HFF-Myc (cell line): ENCODE measurements around the gene VRK1.

ENCODE experiments used
- DNase-seq: peaks from one replicate; pipeline ENCODE4 v3.0.0-alpha.2; 2011; ENCODE audit warnings: low read depth; ENCODE audit errors: extremely low read depth
- H3K4me3 ChIP-seq: replicated peaks from 2 replicates; pipeline ENCODE4 v1.5.1; 2011; ENCODE audit warnings: low read depth, mild to moderate bottlenecking, control low read depth, low read length
- TF ChIP-seq, protein P1 (sequence below): IDR thresholded peaks from 2 replicates; pipeline ENCODE4 v1.5.1; 2012; ENCODE audit warnings: mild to moderate bottlenecking, low read depth, low read length, control low read depth; ENCODE audit errors: missing control alignments

The VRK1 gene

DNA sequence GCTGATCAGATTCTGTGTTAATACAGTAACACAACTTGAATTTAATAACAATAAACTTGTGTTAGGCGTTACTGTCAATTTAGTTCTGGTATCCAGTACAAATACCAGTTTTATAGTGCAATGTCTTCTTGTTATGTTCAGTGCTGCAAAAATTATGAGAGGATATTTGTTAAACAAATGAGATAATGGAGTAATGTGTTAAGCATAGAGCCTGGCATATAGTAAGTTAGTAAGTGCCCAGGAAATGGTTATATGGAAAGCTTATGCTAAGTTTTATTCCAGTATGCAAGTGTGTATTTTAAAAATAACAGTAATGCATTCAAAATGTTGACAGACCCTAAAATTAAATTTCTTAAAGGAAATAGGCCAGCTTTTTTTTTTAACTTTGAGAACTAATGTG lies 1.8 kb downstream of the VRK1 start:
- TF ChIP-seq, protein P1, sequence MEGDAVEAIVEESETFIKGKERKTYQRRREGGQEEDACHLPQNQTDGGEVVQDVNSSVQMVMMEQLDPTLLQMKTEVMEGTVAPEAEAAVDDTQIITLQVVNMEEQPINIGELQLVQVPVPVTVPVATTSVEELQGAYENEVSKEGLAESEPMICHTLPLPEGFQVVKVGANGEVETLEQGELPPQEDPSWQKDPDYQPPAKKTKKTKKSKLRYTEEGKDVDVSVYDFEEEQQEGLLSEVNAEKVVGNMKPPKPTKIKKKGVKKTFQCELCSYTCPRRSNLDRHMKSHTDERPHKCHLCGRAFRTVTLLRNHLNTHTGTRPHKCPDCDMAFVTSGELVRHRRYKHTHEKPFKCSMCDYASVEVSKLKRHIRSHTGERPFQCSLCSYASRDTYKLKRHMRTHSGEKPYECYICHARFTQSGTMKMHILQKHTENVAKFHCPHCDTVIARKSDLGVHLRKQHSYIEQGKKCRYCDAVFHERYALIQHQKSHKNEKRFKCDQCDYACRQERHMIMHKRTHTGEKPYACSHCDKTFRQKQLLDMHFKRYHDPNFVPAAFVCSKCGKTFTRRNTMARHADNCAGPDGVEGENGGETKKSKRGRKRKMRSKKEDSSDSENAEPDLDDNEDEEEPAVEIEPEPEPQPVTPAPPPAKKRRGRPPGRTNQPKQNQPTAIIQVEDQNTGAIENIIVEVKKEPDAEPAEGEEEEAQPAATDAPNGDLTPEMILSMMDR, result no peak
- DNase-seq, result no peak
- peak overlapping the region; percentile 86; the same call in 1 of the 2 replicates for H3K4me3 ChIP-seq

DNA sequence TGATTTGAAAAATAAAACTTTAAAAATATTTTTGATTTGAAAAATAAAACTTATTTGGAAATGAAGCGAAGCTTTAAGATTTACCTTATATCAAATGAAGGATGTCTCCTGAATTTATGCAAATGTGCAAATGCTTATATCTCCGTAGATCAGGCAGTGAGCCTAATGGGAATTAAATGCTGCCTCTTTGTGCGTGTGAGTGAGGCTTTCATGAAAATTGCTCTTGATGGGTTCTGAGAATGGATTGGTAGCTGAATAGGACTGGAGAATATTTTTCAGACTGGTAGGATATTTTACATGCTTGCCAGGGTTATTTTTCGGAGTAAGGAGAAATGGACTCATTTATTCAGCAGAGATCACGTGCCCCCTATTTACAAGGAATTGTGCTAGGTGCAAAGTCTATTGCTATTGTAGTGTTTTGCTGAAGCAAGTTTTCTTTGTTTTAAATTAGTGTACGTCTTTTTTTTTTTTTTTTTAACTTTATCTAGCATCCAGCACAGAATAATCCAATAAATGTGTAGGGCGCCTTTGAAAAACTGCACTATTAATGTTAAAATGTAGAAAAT lies 2.4 kb downstream of the VRK1 start:
- no peak for DNase-seq
- no peak overlapping the region for H3K4me3 ChIP-seq
- TF ChIP-seq, protein P1, result no peak

DNA sequence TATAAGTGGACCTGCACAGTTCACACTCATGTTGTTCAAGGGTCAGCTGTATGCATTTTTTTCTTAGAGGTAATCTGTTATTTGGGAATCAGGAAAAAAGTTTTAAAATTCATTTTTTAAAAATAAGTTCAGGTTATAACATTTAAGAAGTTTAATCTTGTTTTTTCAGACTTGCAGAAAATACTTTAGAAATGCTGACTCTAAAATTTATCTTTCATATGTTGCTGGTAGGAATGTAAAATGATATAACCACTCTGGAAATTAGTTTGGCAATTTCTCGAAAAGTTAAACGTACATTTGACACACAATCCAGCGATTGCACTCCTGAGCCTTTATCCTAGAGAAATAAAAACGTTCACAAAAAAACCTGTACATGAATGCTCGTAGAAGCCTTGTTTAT lies 4.7 kb downstream of the VRK1 start:
- no peak overlapping the region for H3K4me3 ChIP-seq
- no peak for DNase-seq
- TF ChIP-seq, protein P1, result no peak

DNA sequence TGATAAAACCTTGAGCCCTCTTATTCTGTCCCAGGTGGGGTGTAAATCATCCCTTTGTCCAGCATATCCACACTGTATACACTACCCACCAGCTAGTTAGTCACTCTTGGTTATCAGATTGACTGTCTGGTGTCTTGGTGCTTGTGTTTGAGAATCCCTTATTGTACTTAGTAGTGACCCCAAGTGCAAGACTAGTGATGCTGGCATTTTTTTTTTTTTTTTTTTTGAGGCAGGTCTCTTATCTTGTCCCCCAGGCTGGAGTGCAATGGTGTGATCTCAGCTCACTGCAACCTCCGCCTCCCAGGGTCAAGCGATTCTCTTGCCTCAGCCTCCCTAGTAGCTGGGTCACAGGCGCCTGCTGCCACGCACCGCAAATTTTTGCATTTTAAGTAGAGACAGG lies 5.8 kb downstream of the VRK1 start:
- H3K4me3 ChIP-seq, result no peak overlapping the region
- TF ChIP-seq, protein P1, result no peak
- DNase-seq, result no peak

DNA sequence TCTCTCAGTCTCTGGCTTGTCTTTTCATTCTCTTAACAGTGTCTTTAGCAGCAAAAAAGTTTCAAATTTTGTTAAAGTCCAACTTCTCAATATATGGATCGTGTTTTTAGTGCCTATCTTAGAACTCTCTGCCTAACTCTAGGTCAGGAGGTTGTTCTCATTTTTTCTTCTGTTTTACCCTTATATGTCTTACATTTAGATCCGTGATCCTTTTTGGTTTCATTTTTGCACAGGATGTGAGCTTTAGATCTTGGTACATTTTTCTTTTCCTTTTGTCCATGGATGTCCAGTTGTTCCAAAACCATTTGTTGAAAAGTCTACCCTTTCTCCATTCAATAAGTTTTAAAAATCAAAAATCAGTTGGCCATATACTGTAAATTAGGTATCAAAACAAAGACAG lies 6.8 kb downstream of the VRK1 start:
- no peak for DNase-seq
- H3K4me3 ChIP-seq, result no peak overlapping the region
- TF ChIP-seq, protein P1, result no peak

DNA sequence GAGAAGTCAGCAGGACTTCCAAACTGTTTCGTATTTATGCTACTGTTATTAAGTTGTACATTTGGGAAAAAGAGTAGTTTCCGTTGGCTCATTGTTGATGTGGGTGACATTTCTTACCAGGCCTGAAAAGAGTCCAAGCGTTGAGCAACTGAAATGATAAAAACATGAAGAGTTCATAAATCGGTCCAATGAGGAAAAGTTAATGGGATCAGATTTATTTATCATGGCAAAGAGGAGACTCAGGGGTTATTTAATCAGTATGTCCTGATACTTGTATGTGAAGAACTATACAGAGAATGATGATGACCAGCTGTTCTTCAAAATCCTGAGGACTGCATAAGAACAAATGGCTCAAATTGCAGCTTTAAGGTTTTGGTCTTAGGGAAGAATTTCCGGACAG lies 7.7 kb downstream of the VRK1 start:
- DNase-seq, result no peak
- no peak overlapping the region for H3K4me3 ChIP-seq
- TF ChIP-seq, protein P1, result no peak

DNA sequence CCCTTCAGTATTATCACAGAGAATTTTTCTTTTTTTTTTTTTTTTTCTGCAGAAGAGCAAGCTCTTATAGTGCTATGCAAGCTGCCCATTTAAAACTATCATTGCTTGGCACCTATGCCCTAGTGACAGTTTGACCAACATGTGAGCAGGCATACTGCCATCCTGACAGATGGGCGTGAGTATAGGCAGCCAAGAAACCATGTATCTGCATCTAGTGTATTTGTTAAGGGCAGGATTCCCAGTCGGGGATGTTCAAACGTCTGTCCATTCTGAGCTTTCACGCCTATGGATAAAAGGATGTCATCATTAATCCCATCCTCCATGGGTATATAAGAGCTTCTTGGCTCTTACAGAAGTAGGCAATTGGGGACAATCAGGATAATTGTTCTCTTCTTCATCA lies 8.8 kb downstream of the VRK1 start:
- no peak overlapping the region for H3K4me3 ChIP-seq
- no peak for DNase-seq
- TF ChIP-seq, protein P1, result no peak
